Liver (tissue), 9 donors: ENCODE measurements around the gene FKBP15. TPM values are rescaled to one million over a fixed set of nuclear protein-coding genes. Genes with fewer than 3 reads are reported as not detected.

Experiments used
- DNase-seq: peaks from one replicate; pipeline ENCODE4 v3.0.0-alpha.2; 2017; ENCODE audit warnings: low spot score
- H3K27ac ChIP-seq, 2 donors: one replicate each; pipeline ENCODE4 v1.7.0; 2013; ENCODE audit warnings: inconsistent platforms in 2 of 2, low read length in 2 of 2, control low read depth in 1 of 2, low read depth in 1 of 2, mild to moderate bottlenecking in 1 of 2
- H3K27me3 ChIP-seq, 4 donors: one replicate each; pipeline versions ENCODE4 v1.6.1 to v1.7.0; 2013; ENCODE audit warnings: low read length in 3 of 4, inconsistent platforms in 1 of 4, mild to moderate bottlenecking in 1 of 4, moderate library complexity in 1 of 4; ENCODE audit not compliant: control insufficient read depth in 4 of 4, insufficient read depth in 4 of 4
- H3K36me3 ChIP-seq, 4 donors: one replicate each; pipeline versions ENCODE4 v1.6.1 to v1.7.0; 2013; ENCODE audit warnings: low read length in 3 of 4, mild to moderate bottlenecking in 3 of 4, low read depth in 1 of 4, moderate library complexity in 1 of 4; ENCODE audit not compliant: control insufficient read depth in 4 of 4, insufficient read depth in 3 of 4
- H3K4me1 ChIP-seq, 4 donors: one replicate each; pipeline versions ENCODE4 v1.6.1 to v1.7.0; 2013; ENCODE audit warnings: low read length in 3 of 4, mild to moderate bottlenecking in 3 of 4, moderate library complexity in 1 of 4; ENCODE audit not compliant: control insufficient read depth in 4 of 4, insufficient read depth in 4 of 4
- H3K4me3 ChIP-seq, 3 donors: one replicate each; pipeline versions ENCODE4 v1.6.1 to v1.7.0; 2013; ENCODE audit warnings: low read length in 3 of 3, control low read depth in 1 of 3, low read depth in 1 of 3, mild to moderate bottlenecking in 1 of 3
- H3K9ac ChIP-seq, 2 donors: one replicate each; pipeline ENCODE4 v1.7.0; 2013; ENCODE audit warnings: low read length in 2 of 2, mild to moderate bottlenecking in 2 of 2, moderate library complexity in 2 of 2, control low read depth in 1 of 2, low read depth in 1 of 2
- H3K9me3 ChIP-seq, 4 donors: one replicate each; pipeline versions ENCODE4 v1.6.1 to v1.7.0; 2013; ENCODE audit warnings: low read length in 3 of 4; ENCODE audit not compliant: control insufficient read depth in 4 of 4
- EGR1 ChIP-seq, 2 donors: IDR thresholded peaks; 2 replicates each; pipeline ENCODE4 v1.6.1; 2016 to 2018; ENCODE audit warnings: antibody characterized with exemption in 2 of 2, low read depth in 2 of 2
- FOXA1 ChIP-seq: IDR thresholded peaks from 2 replicates; pipeline ENCODE4 v1.6.1; 2016; ENCODE audit warnings: antibody characterized with exemption
- FOXA2 ChIP-seq: IDR thresholded peaks from 2 replicates; pipeline ENCODE4 v1.6.1; 2016; ENCODE audit warnings: antibody characterized with exemption
- GABPA ChIP-seq, 2 donors: IDR thresholded peaks in 1 of 2; conservative IDR thresholded peaks in 1 of 2; 2 replicates each; pipeline ENCODE4 v1.6.1; 2016; ENCODE audit warnings: antibody characterized with exemption in 2 of 2, mild to moderate bottlenecking in 1 of 2, moderate library complexity in 1 of 2
- HNF4A ChIP-seq, 2 donors: conservative IDR thresholded peaks; 2 replicates each; pipeline ENCODE4 v1.6.1; 2016; ENCODE audit warnings: antibody characterized with exemption in 2 of 2, mild to moderate bottlenecking in 2 of 2
- JUND ChIP-seq, 2 donors: IDR thresholded peaks; 2 replicates each; pipeline ENCODE4 v1.6.1; 2016; ENCODE audit warnings: antibody characterized with exemption in 2 of 2
- MAX ChIP-seq: IDR thresholded peaks from 2 replicates; pipeline ENCODE4 v1.6.1; 2016; ENCODE audit warnings: antibody characterized with exemption
- RAD21 ChIP-seq, 2 donors: IDR thresholded peaks; 2 replicates each; pipeline ENCODE4 v1.6.1; 2016; ENCODE audit warnings: antibody characterized with exemption in 2 of 2, mild to moderate bottlenecking in 2 of 2
- RXRA ChIP-seq, 2 donors: IDR thresholded peaks; 2 replicates each; pipeline ENCODE4 v1.6.1; 2017 to 2018; ENCODE audit warnings: antibody characterized with exemption in 2 of 2, mild to moderate bottlenecking in 1 of 2
- SP1 ChIP-seq: IDR thresholded peaks from 2 replicates; pipeline ENCODE4 v1.6.1; 2018; ENCODE audit warnings: antibody characterized with exemption, mild to moderate bottlenecking
- TAF1 ChIP-seq: conservative IDR thresholded peaks from 2 replicates; pipeline ENCODE4 v1.6.1; 2016; ENCODE audit warnings: antibody characterized with exemption, mild to moderate bottlenecking
- YY1 ChIP-seq: IDR thresholded peaks from 2 replicates; pipeline ENCODE4 v1.6.1; 2016; ENCODE audit warnings: antibody characterized with exemption, mild to moderate bottlenecking
- WGBS: extraction: QIAGEN DNeasy Blood & Tissue Kit; methylation state at CpG from one replicate; pipeline ENCODE4 v1.1.7; 2013; 5-methylcytosine and 5-hydroxymethylcytosine counted together
- polyA plus RNA-seq, 2 donors: library from polyadenylated mRNA; stranded (reverse) in 1 of 2; unstranded in 1 of 2; fragments of 200-250 nt in 1 of 2; fragments of >200 nt in 1 of 2; fragmentation: Nextera tagmentation in 1 of 2; extraction: Ambion mirVana in 1 of 2; gene quantifications; one replicate each; pipeline versions ENCODE4 v1.2.1 to v1.2.3, GENCODE V29; 2013 to 2015
- total RNA-seq, 2 donors: library from RNA; depleted of rRNA; stranded (reverse); fragments of >200 nt; gene quantifications; one replicate each; pipeline ENCODE4 v1.2.3, GENCODE V29; 2014
- TF ChIP-seq, protein P1 (sequence below): fragments of 150-350 bp; IDR thresholded peaks from 2 replicates; pipeline ENCODE4 v1.5.1; 2017; ENCODE audit warnings: improper control_type of control experiment, low read depth, low read length; ENCODE audit not compliant: missing input control
- TF ChIP-seq, protein P2 (sequence below): IDR thresholded peaks from 2 replicates; pipeline ENCODE4 v1.6.1; 2016; ENCODE audit warnings: antibody characterized with exemption
- TF ChIP-seq, protein P3 (sequence below): IDR thresholded peaks from 2 replicates; pipeline ENCODE4 v1.6.1; 2016; ENCODE audit warnings: antibody characterized with exemption, mild to moderate bottlenecking
- TF ChIP-seq, protein P4 (sequence below): IDR thresholded peaks from 2 replicates; pipeline ENCODE4 v1.6.1; 2016; ENCODE audit warnings: antibody characterized with exemption
- donor health status: healthy.
- donor health status: healthy.
- donor health status: healthy.
- donor health status: healthy.
- donor health status: healthy.

FKBP15 gene
- total and polyA plus RNA-seq, 4 donors, result 6.2 to 18.2 (median 12.9) TPM

- no peak for DNase-seq
- H3K9me3 ChIP-seq, result no peaks in the 10 kb centered on the region
- H3K4me3 ChIP-seq, result no peak overlapping the region
- H3K4me1 ChIP-seq, result peaks cover 0 to 5% (median 5%) of the 10 kb centered on the region in 4 donors
- H3K27ac ChIP-seq, result no peak overlapping the region
- TF ChIP-seq FOXA2 (no peak), EGR1 (IDR thresholded peaks at IDR 0.05; ENCODE audit: low read depth in 2 of 2) (no peak), GABPA (IDR thresholded peaks at IDR 0.05 in 1 of 2, conservative IDR thresholded peaks at IDR 0.05 in 1 of 2) (no peak), MAX (peak; percentile 62), RXRA (IDR thresholded peaks at IDR 0.05) (peak in 1 of 2 donors; percentile 51), HNF4A (conservative IDR thresholded peaks at IDR 0.05) (peak in 1 of 2 donors; percentile 63)
- TF ChIP-seq, protein P1, sequence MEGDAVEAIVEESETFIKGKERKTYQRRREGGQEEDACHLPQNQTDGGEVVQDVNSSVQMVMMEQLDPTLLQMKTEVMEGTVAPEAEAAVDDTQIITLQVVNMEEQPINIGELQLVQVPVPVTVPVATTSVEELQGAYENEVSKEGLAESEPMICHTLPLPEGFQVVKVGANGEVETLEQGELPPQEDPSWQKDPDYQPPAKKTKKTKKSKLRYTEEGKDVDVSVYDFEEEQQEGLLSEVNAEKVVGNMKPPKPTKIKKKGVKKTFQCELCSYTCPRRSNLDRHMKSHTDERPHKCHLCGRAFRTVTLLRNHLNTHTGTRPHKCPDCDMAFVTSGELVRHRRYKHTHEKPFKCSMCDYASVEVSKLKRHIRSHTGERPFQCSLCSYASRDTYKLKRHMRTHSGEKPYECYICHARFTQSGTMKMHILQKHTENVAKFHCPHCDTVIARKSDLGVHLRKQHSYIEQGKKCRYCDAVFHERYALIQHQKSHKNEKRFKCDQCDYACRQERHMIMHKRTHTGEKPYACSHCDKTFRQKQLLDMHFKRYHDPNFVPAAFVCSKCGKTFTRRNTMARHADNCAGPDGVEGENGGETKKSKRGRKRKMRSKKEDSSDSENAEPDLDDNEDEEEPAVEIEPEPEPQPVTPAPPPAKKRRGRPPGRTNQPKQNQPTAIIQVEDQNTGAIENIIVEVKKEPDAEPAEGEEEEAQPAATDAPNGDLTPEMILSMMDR, result no peak
- TF ChIP-seq, protein P2, sequence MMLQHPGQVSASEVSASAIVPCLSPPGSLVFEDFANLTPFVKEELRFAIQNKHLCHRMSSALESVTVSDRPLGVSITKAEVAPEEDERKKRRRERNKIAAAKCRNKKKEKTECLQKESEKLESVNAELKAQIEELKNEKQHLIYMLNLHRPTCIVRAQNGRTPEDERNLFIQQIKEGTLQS, result no peak
- no peak overlapping the region for H3K9ac ChIP-seq
- peaks cover 0 to 33% (median 26%) of the 10 kb centered on the region in 4 donors for H3K36me3 ChIP-seq
- 49% methylated on average over 5 of the region's 5 CpGs for WGBS
- H3K27me3 ChIP-seq, result no peaks in the 10 kb centered on the region
These were observed 62.6 kb downstream of the FKBP15 start for GRCh38 chr9:113158446-113158845.

DNA sequence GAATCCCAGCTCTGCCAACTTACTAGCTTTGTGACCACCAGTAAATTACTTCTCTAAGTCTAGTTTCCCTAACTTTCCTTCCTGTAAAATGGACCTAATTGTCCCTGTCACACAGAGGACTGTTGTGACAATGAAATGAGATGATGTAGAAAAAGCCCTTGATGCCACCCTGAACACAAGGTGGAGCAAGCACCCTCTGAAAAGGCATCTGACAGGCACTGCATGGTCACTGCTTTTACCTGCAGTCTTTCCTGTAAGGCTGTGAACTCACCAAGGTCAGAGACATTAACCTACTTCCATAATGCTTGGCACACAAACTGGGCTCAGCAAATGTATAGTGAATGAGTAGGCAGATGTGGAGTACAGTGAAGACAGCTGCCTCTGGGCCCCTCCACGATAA lies 64.2 kb downstream of the FKBP15 start:
- Histone ChIP-seq H3K27ac (no peak overlapping the region), H3K9me3 (no peaks in the 10 kb centered on the region), H3K4me1 (peaks cover 3 to 12% (median 8%) of the 10 kb centered on the region in 4 donors), H3K9ac (no peak overlapping the region), H3K36me3 (peaks cover 0 to 19% (median 12%) of the 10 kb centered on the region in 4 donors), H3K27me3 (no peaks in the 10 kb centered on the region), H3K4me3 (no peak overlapping the region)
- peak; percentile 20 to 31 for TF ChIP-seq RAD21 (IDR thresholded peaks at IDR 0.05)
- no peak for TF ChIP-seq FOXA1
- TF ChIP-seq, protein P1, result peak; percentile 9
- 88% methylated on average over 1 of the region's 1 CpG for WGBS
- DNase-seq, result no peak

DNA sequence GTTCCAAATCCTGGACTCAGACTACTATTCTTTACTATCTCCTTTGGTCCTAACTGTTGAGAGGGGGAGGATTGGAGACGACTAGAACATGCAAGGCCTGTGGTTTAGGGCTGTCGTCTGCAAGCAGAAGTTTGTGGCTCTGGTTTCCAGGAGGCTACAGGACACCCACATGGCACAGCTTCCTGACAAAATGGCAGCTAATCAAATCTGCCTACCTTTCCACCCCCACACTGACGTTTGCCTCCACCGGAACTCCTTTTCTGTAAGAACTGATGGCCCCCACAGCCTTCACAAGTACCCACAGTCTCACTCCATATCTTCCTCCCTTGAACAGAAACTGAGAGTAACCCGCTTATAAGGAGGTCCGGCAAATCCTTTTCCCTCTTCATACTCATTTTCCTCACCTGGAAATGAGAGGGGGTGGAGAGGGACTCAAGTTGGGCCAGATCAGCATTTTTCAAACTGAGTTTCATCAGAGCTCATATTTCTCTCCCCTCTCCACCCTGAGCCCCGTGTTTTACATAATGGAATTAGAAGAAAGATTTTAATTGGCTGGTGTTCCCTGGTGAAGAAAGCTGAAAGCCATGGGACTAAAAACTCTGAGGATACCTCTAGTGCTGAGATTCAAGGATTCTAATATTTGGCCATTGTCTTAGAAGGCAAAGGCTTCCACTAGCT lies 65.0 kb downstream of the FKBP15 start:
- H3K4me1 ChIP-seq, result peaks cover 3 to 18% (median 13%) of the 10 kb centered on the region in 4 donors
- 70% methylated on average over 7 of the region's 7 CpGs for WGBS
- no peaks in the 10 kb centered on the region for H3K9me3 ChIP-seq
- H3K27me3 ChIP-seq, result no peaks in the 10 kb centered on the region
- no peak for DNase-seq
- no peak overlapping the region for H3K4me3 ChIP-seq
- H3K9ac ChIP-seq, result no peak overlapping the region
- no peak overlapping the region for H3K27ac ChIP-seq
- peaks cover 0 to 11% (median 5%) of the 10 kb centered on the region in 4 donors for H3K36me3 ChIP-seq
- no peak for TF ChIP-seq RXRA (IDR thresholded peaks at IDR 0.05)
- TF ChIP-seq FOXA1, result no peak
- TF ChIP-seq JUND (IDR thresholded peaks at IDR 0.05), result no peak
- no peak for TF ChIP-seq SP1
- no peak for TF ChIP-seq TAF1
- TF ChIP-seq, protein P3, sequence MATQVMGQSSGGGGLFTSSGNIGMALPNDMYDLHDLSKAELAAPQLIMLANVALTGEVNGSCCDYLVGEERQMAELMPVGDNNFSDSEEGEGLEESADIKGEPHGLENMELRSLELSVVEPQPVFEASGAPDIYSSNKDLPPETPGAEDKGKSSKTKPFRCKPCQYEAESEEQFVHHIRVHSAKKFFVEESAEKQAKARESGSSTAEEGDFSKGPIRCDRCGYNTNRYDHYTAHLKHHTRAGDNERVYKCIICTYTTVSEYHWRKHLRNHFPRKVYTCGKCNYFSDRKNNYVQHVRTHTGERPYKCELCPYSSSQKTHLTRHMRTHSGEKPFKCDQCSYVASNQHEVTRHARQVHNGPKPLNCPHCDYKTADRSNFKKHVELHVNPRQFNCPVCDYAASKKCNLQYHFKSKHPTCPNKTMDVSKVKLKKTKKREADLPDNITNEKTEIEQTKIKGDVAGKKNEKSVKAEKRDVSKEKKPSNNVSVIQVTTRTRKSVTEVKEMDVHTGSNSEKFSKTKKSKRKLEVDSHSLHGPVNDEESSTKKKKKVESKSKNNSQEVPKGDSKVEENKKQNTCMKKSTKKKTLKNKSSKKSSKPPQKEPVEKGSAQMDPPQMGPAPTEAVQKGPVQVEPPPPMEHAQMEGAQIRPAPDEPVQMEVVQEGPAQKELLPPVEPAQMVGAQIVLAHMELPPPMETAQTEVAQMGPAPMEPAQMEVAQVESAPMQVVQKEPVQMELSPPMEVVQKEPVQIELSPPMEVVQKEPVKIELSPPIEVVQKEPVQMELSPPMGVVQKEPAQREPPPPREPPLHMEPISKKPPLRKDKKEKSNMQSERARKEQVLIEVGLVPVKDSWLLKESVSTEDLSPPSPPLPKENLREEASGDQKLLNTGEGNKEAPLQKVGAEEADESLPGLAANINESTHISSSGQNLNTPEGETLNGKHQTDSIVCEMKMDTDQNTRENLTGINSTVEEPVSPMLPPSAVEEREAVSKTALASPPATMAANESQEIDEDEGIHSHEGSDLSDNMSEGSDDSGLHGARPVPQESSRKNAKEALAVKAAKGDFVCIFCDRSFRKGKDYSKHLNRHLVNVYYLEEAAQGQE, result no peak
- TF ChIP-seq, protein P2, result no peak
- no peak for TF ChIP-seq YY1
- TF ChIP-seq HNF4A (conservative IDR thresholded peaks at IDR 0.05), result no peak
- TF ChIP-seq, protein P4, sequence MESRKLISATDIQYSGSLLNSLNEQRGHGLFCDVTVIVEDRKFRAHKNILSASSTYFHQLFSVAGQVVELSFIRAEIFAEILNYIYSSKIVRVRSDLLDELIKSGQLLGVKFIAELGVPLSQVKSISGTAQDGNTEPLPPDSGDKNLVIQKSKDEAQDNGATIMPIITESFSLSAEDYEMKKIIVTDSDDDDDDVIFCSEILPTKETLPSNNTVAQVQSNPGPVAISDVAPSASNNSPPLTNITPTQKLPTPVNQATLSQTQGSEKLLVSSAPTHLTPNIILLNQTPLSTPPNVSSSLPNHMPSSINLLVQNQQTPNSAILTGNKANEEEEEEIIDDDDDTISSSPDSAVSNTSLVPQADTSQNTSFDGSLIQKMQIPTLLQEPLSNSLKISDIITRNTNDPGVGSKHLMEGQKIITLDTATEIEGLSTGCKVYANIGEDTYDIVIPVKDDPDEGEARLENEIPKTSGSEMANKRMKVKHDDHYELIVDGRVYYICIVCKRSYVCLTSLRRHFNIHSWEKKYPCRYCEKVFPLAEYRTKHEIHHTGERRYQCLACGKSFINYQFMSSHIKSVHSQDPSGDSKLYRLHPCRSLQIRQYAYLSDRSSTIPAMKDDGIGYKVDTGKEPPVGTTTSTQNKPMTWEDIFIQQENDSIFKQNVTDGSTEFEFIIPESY, result no peak
- no peak for TF ChIP-seq FOXA2
- no peak for TF ChIP-seq GABPA (IDR thresholded peaks at IDR 0.05 in 1 of 2, conservative IDR thresholded peaks at IDR 0.05 in 1 of 2)
